Stimulated activated naive CD8-positive, alpha-beta T cell treated with anti-CD3 and anti-CD28 coated beads, Interleukin-15, Interleukin-2, amounts not matched to agents 100 U/mL and 50 U/mL, for 24 hours (primary cell): Measurements from ENCODE around the gene PIRT.
"Not testable (repeated sequence)": the region's sequence is repeated elsewhere in the genome, so short reads cannot be mapped to it uniquely, and the experiment has no call there.

Source experiments
- ATAC-seq: fragments of 150-1000 bp; cut with Tn5 transposase; one replicate; pipeline ENCODE4 v1.10.0; 2021
- DNase-seq: peaks from one replicate; pipeline ENCODE4 v3.0.0; 2021

PIRT gene

DNA sequence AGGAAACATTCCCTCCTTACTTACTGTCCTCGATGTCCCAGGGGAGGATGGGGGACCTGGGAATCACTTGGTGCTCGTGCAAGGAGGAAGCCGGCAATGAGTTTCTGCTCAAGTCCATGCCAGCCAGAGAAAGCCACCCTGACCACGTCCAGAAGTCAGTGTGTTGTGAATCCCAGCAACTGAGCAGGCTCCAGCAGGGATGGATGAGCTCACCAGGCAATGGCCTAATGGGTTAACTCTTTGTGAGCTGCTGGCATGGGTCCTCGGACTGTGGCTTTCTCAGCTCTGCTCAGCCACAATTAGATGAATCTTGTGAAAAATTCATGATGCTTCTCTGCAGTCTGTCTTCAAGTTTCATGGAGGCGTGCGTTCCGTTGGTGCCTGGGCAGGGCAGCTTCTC, at the start of gene PIRT:
Gene PIRT (minus strand): TSS at position 167 of the 400 bp plus-strand sequence. CDS start 12,442 bp downstream, outside the sequence.
- no peak for DNase-seq
- no peak for ATAC-seq

DNA sequence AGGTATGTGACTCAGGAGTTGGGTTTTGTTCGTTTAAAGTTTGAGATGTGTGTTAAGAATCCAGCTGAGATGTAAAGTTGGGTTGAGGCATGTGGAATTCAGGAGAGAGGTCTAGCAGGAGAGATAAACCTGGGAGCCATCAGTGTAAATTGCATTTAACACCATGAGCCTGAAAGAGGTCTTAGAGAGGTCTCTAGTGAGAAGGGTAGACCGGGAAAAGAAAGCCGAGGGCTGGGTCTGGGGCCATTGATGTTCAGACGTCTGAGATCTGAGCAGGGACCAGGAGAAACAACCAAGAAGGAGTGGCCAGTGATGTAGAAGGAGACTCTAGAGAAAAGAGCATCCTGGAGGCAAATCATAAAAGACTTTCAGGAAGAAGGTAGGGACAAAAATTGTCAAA, 44.1 kb upstream of the PIRT start:
- no peak for DNase-seq
- ATAC-seq, result no peak

DNA sequence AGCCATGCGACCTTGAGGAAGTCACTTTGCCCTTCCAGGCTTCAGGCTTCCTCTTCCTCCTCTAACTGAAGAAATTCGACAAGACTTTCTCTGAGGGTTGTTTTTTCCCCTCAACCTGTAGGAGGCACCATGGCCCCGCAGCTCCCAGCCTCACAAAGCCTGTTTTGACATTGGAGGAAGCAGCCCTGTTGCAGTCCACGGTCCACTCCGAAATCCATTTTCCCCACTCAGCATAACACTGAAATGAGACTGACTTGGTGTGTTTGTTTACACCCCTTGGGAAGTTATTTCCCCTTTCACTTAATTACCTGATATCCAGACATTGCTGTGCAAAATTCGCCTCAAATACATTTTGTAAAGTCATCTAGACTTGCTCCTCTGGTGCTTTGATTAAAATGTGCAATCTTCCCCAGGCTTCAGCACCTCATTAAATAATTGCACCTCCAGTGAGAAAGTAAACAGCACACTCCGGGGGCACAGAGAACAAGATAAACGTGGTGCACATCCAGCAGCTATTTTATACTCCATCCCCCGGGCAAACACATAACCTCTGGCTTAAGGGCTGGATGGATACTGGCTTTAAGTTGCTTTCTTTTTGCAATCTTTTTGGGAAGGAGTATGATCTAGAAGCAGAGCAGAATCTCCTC, 41.4 kb upstream of the PIRT start:
- no peak for DNase-seq

DNA sequence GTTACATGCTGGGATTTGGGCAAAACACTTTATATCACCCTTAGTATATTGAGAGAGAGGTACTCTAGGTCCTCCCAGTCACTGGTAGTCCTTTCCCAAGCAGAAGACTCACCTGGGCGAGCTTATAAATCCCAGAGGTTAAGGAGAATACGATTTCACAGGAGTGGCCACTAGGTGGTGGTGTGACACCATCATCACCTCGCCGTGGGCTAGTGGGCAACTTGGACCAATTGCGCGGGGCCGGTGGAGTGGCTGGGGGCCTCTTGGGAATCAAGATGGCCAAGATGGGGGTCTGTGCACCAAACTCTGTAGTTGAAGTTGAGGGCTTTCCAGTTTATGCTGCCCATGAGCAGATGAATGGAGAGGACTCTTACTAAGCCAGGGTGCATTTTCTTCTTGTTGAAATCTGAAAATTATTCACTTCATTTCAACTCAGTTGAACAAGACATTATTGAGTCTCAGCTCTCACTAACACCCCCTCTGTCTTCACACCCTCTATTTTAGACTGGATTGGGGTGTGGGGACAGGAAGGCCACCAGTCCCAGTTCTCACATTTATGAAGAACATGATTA, 38.2 kb upstream of the PIRT start:
- no peak for ATAC-seq
- DNase-seq, result peak; percentile 44

More for the DNA sequence above, 41.4 kb upstream of the PIRT start:
- ATAC-seq, result no peak

DNA sequence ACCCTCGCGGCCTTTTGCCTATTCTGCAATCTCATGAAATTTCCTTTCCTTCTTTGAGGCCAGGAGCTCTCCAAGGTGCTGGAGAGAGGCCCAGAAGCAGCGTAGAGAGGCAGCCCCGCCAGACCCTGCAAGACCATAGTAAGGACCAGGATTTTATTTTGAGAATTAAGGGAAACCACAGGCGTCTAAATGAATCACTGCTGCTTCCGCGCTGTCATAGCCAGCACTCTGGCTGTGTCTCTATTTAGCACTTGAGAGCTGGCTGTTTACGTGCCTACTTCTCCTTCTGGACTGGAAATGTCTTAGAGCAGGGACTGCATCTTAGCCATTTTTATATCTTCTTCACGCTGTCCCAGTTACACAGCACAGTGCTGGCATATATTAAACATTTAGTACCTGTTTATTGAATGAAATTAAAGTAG, 37.6 kb upstream of the PIRT start:
- ATAC-seq, result no peak
- DNase-seq, result peak; percentile 19

DNA sequence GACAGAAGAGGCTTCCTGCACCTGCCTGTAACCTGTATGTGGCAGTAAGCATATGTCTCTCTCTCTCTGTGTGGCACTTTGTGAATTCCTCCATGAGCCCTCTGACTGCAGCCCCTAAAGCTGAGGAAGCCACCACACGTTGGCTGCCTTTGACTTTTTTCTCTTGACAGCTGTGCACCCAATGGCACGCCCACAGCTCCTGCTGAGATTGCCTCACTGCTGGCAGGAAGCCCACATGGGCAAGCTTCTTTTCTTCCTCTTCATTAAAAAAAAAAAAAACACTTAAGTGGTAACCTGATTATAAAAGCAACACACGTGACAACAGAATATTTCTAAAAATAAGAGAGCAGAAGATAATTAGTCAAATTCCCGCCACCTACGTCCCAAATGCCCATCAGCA, 34.0 kb upstream of the PIRT start:
- ATAC-seq (no peak), DNase-seq (no peak)

DNA sequence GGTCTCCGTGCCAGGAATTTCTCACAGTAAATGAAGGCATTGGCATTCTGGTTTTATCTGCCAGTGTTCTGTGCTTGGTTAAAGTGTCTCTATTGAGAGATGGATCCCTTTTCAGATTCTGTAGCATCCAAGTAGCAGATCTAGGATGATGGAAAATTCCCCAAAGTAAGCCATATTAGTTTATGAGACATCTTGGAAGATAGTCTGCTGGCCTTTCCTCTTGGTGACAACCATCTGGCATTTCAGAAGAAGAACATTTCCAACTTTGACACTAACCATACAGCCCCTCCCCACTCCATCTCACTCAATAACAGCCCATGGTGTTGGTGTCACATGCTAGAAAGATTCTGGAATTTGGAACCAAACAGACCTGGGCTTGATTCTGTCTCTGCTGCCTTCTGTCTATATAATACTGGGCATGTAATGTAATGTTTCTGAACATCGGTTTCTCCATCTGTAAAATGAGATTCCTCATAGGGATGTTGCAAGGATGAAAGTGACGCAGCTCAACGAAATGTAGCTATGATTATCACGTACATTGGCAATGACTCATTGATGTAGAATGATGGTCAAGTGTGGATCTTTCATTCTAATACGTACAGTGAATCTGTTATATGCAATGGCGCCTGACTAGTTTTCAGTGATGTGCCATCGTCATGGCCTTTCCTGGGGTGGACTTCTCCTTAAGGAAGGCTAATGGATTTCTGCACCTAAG, 32.6 kb upstream of the PIRT start:
- DNase-seq, result no peak
- no peak for ATAC-seq

DNA sequence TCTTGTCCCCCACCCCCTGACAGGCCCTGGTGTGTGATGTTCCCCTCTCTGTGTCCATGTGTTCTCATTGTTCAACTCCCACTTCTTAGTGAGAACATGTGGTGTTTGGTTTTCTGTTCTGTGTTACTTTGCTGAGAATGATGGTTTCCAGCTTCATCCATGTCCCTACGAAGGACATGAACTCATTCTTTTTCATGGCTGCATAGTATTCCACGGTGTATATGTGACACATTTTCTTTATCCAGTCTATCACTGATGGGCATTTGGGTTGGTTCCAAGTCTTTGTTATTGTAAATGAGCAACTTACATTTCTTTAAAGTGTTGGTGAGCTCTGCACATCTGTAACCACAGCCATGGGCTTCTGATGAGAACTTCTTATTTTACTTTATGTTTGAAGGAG, 30.9 kb upstream of the PIRT start:
- not testable (repeated sequence) for ATAC-seq, DNase-seq

DNA sequence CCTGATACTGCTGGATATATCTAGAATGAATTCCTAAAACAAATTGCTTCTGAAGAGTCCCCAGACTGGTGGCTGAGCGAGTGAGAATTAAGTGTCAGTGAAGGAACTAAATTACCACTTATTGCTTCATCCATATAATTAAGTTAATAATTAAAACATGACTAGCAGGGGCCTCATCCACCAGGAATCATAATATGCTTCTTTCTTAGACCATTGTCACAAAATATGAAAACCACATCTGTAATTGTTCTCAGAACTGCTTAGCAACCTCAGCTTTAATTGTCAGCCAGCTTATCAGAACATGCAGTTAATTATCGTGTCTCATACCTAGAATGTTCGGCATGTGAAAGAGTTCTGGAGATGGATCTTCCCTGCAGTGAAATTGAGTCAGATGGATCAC, 21.2 kb upstream of the PIRT start:
- ATAC-seq, result no peak
- no peak for DNase-seq

DNA sequence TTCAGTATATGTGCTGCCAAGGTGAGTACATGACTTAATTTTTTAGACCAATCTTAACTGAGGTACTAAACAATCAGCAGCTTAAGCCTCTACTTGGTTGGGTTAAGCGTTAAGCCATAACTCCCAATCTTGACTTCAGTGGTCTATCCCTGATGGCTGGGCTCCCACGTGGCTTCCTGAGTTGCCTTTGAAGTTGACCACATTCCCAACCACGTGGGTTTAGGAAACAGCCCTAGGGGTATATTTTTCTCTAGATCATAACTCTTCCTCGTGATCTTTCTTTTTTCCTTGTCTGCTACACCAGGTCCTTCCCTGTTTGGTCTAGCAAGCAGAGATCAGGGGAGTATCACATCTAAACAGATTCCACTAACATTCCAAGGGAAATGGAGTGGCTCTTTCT, 20.1 kb upstream of the PIRT start:
- ATAC-seq, result no peak

DNA sequence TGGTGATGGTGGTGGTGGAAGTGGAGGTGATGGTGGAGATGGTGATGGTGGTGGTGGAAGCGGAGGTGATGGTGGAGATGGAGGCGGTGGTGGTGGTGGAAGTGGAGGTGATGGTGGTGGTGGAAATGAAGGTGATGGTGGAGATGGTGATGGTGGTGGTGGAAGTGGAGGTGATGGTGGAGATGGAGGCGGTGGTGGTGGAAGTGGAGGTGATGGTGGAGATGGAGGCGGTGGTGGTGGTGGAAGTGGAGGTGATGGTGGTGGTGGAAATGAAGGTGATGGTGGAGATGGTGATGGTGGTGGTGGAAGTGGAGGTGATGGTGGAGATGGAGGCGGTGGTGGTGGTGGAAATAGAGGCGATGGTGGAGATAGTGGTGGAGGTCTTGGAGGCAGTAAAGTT, 8.7 kb upstream of the PIRT start:
- not testable (repeated sequence) for DNase-seq

More for the DNA sequence above, 20.1 kb upstream of the PIRT start:
- no peak for DNase-seq

DNA sequence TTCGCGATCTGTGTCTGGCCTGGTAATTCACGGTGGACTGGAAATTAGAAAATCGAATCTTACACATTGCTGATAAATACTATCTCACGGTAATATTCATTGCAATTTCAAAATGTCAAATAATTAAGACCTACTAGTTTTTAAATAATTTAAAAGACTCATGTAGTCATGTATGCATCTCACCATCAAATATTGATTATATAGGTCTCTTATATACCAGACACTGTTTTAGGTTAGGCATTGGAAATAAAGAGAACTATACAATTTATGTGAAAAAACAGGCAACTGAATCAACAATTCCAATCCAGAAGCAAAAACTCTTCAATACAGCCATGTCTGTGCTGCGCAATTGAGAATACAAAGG, 7.5 kb upstream of the PIRT start:
- ATAC-seq, result no peak
- no peak for DNase-seq

More for the DNA sequence above, 8.7 kb upstream of the PIRT start:
- not testable (repeated sequence) for ATAC-seq

DNA sequence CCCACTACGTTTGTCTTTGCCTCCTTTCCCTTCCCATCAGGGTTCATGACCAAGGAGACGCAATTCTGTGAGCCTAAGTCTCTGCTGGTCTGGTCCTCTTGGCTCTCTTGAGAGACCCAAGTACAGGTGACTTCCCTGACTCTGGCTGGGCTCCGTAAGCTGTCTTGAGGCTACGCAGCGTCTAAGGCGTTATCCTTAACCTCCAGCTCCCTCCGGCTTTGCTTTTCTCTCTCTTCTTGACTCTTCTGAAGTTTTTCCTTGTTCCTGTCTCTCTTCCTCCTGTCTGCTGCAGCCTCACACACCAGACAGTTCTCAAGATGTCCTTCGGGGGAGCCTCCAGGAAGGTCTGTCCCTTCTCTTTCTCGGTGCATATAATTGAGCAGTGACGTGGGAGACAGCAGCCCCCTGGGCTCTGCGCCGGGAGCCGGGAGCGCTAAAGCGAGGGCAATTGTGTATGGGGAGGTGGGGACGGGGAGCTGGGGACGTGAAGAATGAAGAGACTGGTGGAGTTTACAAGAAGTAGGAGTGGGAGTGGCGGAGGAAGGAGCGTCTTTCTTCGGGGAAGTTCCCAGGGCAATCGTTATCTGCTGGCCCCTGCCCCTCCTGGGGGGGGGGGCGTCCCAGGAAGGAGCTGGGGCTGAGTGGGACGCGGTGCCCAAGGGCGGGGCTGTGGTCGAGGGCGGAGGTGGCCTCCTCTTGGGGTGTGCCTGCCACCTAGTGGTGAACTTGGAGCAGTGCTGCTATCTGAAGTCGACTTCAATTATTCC, 6.9 kb upstream of the PIRT start:
- ATAC-seq (peak; percentile 85), DNase-seq (peak; percentile 77)

DNA sequence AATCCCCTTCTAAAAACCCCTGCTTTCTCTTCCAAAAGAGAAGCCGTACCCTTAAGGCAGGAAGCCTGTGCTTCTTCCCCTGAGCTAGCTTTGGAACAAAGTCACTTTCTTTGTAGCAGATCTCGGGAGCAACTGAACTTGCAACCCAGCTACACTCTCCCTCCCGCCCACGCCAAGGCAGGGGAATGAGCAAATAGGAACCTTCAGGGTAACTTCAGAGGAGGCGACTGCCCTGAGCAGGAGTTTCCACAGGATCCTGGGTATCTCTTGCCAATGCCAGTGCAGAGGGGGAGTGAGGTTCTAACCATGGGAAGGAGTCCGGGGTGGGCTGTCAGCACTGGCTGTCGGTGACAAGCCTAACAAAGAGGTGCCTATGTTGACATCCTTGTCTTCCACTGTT, 5.9 kb upstream of the PIRT start:
- DNase-seq (peak; percentile 6), ATAC-seq (no peak)

DNA sequence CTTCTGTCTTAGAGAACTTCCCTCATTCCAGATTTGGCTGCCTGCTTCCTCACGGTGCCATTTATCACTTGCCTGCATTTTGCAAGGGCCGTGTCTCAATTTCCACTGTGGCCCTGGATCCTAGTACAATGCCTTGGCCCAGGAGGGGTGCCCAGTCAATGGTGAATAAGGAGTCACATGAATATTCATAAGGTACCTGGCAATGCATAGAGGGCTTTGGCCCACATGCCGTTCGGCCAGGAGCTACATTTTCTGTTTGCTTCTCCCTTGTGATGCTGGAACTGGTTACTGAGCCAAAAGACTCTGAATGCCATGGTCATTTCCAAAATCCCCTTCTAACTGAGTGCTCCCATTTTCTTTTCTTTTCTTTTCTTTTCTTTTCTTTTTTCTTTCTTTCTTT, 4.8 kb upstream of the PIRT start:
- DNase-seq (no peak), ATAC-seq (no peak)

DNA sequence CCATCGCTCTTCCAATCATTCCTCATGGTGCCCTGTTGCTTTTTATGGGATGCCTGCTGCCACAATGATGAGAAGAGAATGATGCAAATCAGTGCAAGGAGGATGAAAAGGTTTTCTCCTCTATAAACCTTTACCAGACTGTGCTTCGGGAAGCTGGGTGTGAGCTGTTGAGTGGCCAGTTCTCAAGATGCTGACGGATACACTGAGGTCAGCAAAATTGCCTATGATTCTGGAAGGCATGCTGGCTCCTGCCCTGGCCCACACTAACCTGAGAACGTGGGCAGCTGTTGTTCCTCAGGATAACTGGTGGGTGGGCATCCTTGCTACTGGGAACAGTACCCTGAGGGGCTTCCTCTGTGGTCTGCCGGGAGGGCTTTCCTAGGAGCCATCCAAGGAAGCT, 795 bp upstream of the PIRT start:
- ATAC-seq (no peak), DNase-seq (no peak)

DNA sequence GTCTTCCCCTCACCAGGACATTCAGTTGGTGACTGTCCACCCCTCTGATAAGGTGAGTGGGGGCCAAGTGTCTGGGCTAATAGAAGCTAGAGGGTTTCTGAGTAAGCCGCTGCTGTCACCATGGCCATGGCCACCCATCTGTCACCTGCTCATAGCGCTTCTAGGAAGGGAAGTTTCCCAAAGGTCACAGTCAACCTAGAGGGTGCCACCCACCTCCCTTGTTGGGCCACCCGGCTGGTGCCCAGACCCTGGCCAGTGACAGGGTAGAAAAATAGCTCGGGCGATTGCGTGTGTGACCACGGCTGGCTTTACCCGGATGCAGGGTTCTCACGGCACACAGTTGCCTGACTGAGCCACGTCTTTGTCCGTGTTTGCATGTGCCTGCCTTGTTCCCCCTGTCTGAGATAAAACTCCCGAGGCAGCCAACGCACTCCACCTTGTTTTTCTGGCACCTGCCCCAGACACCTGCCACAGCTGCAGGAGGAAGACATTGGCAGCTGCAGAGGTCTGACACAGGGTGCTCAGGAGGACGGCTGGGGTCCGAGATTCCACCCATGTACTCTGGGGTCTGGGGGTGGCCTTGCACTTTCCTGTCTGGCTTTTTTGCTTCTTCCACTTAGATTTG, 809 bp downstream of the PIRT start:
- DNase-seq, result no peak
- no peak for ATAC-seq

DNA sequence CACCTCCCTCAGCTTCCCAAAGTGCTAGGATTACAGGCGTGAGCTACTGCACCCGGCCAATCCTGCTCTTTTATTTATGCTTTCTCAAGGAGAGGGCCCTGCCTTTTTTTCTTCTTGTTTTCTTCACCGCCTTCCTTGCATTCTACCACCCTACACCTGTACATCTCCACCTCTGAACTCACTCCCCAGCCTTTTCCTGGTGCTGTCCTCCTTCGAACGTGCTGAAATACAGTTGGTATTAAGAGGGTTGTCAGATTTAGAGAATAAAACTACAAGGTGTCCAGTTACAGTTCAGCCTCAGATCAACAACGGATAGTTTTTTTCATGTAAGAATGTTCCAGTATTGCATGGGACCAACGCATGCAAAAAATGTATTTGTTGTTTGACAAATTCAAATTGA, 1.7 kb downstream of the PIRT start:
- ATAC-seq, result no peak
- DNase-seq, result no peak

DNA sequence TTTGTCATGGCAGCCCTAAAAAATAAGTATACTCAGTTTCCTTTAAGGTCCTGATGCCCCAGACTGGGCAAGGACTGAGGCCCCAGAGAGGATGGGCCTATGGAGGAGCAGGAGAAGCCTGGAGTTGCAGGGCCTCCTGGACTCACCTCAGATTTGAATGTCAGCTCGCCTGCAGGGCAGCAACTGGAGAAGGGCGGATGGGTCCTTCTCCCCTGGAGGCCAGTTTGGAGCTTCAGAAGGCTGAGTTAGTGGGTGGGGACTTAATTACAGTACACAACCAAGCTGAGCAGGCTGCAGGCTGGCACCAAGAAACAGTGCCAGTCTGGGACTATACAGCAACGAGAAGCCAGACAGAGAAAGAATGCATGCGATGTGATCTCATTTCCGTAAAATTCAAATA, 6.2 kb downstream of the PIRT start:
- ATAC-seq (no peak), DNase-seq (no peak)

DNA sequence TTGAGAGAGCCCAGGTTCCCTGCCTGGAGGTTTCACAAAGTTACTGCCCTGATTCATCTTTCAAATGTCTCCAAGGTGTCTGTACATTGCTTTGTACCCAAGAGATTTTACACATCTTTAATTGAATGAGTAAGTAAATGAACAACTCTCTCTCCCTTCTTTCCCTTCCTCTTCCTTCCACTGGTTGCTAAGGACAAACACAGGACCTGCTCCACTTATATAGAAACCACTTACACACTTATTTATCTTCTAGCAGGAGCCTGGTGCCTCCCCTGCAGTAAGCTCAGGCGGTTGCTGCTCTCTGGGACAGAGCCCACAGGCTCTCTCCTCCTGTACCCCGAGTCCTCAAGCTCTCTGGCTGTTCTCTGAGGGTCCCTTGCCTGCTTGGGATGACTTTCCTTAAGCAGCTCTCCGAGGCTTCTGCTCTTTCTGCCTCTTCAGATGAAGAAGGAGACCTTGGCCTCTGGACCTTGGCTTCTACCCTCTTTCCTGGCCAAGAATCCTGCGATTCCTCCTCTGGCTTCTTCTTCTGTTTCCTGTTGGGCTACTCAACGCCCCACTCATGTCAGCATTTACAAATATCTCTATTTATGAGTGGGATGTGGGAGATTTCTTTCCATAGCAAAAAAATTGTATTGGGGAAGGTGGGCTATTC, 9.9 kb downstream of the PIRT start:
- no peak for DNase-seq
- ATAC-seq, result no peak

DNA sequence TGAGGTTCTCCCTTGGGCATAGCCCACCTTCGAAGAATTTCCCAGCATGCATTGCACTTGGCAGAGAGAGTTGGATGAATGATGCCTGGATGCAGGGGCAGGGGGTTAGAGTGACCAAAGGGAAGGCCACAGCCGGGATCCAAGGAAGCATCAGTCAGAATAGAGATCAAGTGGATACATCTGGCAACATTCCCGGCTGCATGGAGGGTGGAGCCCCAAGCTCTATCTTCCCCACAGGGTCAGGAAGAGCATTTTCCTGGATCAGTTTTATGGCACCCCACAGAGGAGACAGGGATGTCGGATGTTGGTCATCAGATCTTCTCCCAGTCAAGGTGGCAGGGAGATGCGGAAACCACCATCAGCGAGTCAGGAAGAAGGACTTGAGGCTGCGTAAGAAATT, 13.0 kb downstream of the PIRT start:
- no peak for ATAC-seq

DNA sequence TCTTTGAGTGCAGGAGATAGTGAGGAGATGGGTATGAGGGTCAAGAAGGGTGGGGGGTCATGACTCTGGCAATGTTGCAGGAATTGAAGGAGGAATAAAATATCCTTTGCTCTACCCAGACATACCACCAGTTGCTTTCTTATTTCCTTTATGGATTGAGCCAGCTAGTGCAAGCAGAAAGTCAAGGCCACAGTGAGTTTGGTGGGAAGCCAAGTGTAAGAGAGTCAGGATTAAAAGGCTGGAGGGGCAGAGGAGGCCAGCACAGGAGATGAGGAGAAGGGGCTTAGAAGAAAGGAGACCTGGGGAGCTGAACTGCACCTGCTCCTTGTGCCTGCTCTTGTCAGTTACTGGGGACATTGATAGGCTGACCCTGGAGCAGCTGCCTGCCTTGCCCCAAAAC, 16.1 kb downstream of the PIRT start:
- DNase-seq (no peak), ATAC-seq (no peak)

More for the DNA sequence above, 13.0 kb downstream of the PIRT start:
- no peak for DNase-seq
